Duodenal mucosa (tissue), 2 donors: Measurements from ENCODE around the gene NSFL1C.
"Not testable (repeated sequence)": the region's sequence is repeated elsewhere in the genome, so short reads cannot be mapped to it uniquely, and the experiment has no call there.

Experiments
- H3K27ac ChIP-seq: one replicate; pipeline ENCODE4 v1.7.0; 2013; ENCODE audit warnings: low read depth, low read length
- H3K27me3 ChIP-seq, 2 donors: one replicate each; pipeline ENCODE4 v1.7.0; 2013; ENCODE audit warnings: low read length in 2 of 2, control low read depth in 1 of 2; ENCODE audit not compliant: insufficient read depth in 2 of 2, control insufficient read depth in 1 of 2
- H3K36me3 ChIP-seq, 2 donors: one replicate each; pipeline ENCODE4 v1.7.0; 2013; ENCODE audit warnings: low read length in 2 of 2, control low read depth in 1 of 2; ENCODE audit not compliant: insufficient read depth in 2 of 2, control insufficient read depth in 1 of 2
- H3K4me1 ChIP-seq, 2 donors: one replicate each; pipeline ENCODE4 v1.7.0; 2013; ENCODE audit warnings: low read length in 2 of 2, control low read depth in 1 of 2; ENCODE audit not compliant: insufficient read depth in 2 of 2, control insufficient read depth in 1 of 2
- H3K4me3 ChIP-seq, 2 donors: one replicate each; pipeline ENCODE4 v1.7.0; 2013; ENCODE audit warnings: low read length in 2 of 2, low read depth in 1 of 2
- H3K9ac ChIP-seq, 2 donors: one replicate each; pipeline ENCODE4 v1.7.0; 2013; ENCODE audit warnings: low read length in 2 of 2, low read depth in 1 of 2
- H3K9me3 ChIP-seq, 2 donors: one replicate each; pipeline ENCODE4 v1.7.0; 2013; ENCODE audit warnings: low read length in 2 of 2, control low read depth in 1 of 2; ENCODE audit not compliant: control insufficient read depth in 1 of 2

The NSFL1C gene

GRCh38 chr20:1417273-1417672 lies 49.4 kb downstream of the NSFL1C start:
- Histone ChIP-seq H3K4me1 (no peaks in the 10 kb centered on the region), H3K4me3 (no peak overlapping the region), H3K36me3 (no peaks in the 10 kb centered on the region), H3K27ac (no peak overlapping the region), H3K9me3 (peaks cover 0 to 5% of the 10 kb centered on the region in 2 donors), H3K9ac (no peak overlapping the region), H3K27me3 (peaks cover 0 to 3% of the 10 kb centered on the region in 2 donors)

GRCh38 chr20:1415667-1416468 lies 50.8 kb downstream of the NSFL1C start:
- H3K36me3 ChIP-seq = no peaks in the 10 kb centered on the region
- H3K9ac ChIP-seq = no peak overlapping the region
- no peaks in the 10 kb centered on the region for H3K4me1 ChIP-seq

GRCh38 chr20:1414982-1415381 lies 51.7 kb downstream of the NSFL1C start:
- no peak overlapping the region for H3K4me3 ChIP-seq
- no peak overlapping the region for H3K9ac ChIP-seq
- H3K27me3 ChIP-seq = peaks cover 0 to 4% of the 10 kb centered on the region in 2 donors
- H3K36me3 ChIP-seq = no peaks in the 10 kb centered on the region
- H3K9me3 ChIP-seq = no peaks in the 10 kb centered on the region
- H3K27ac ChIP-seq = no peak overlapping the region
- H3K4me1 ChIP-seq = no peaks in the 10 kb centered on the region

More at GRCh38 chr20:1415667-1416468, 50.8 kb downstream of the NSFL1C start:
- Histone ChIP-seq H3K27me3 (peaks cover 0 to 3% of the 10 kb centered on the region in 2 donors), H3K4me3 (no peak overlapping the region), H3K27ac (no peak overlapping the region), H3K9me3 (peaks cover 0 to 3% of the 10 kb centered on the region in 2 donors)

- H3K4me3 ChIP-seq = no peak overlapping the region
- peaks cover 6 to 9% of the 10 kb centered on the region in 2 donors for H3K4me1 ChIP-seq
- no peak overlapping the region for H3K27ac ChIP-seq
- no peak overlapping the region for H3K9ac ChIP-seq
- H3K9me3 ChIP-seq = no peaks in the 10 kb centered on the region
- H3K27me3 ChIP-seq = peaks cover 0 to 8% of the 10 kb centered on the region in 2 donors
- no peaks in the 10 kb centered on the region for H3K36me3 ChIP-seq
These were observed 60.8 kb downstream of the NSFL1C start for GRCh38 chr20:1405801-1406200.

GRCh38 chr20:1403624-1404023 lies 63.0 kb downstream of the NSFL1C start:
- Histone ChIP-seq H3K27ac (no peak overlapping the region), H3K9ac (no peak overlapping the region), H3K27me3 (no peaks in the 10 kb centered on the region), H3K9me3 (no peaks in the 10 kb centered on the region), H3K4me1 (peaks cover 11 to 26% of the 10 kb centered on the region in 2 donors), H3K4me3 (no peak overlapping the region), H3K36me3 (no peaks in the 10 kb centered on the region)

GRCh38 chr20:1402149-1402548 lies 64.5 kb downstream of the NSFL1C start:
- Histone ChIP-seq H3K27ac (no peak overlapping the region), H3K27me3 (no peaks in the 10 kb centered on the region), H3K9ac (no peak overlapping the region), H3K4me1 (peaks cover 17 to 31% of the 10 kb centered on the region in 2 donors), H3K36me3 (no peaks in the 10 kb centered on the region), H3K9me3 (no peaks in the 10 kb centered on the region), H3K4me3 (no peak overlapping the region)

GRCh38 chr20:1401451-1401907 lies 65.2 kb downstream of the NSFL1C start:
- no peak overlapping the region for H3K9ac ChIP-seq
- no peaks in the 10 kb centered on the region for H3K27me3 ChIP-seq
- H3K4me1 ChIP-seq = peaks cover 17 to 31% of the 10 kb centered on the region in 2 donors
- H3K4me3 ChIP-seq = no peak overlapping the region
- H3K27ac ChIP-seq = no peak overlapping the region
- H3K9me3 ChIP-seq = no peaks in the 10 kb centered on the region
- no peaks in the 10 kb centered on the region for H3K36me3 ChIP-seq

- H3K27ac ChIP-seq, H3K9ac ChIP-seq, H3K36me3 ChIP-seq, H3K4me3 ChIP-seq, H3K27me3 ChIP-seq, H3K9me3 ChIP-seq: not testable (repeated sequence)
- H3K4me1 ChIP-seq = peaks cover 17 to 31% of the 10 kb centered on the region in 2 donors
These were observed 66.8 kb downstream of the NSFL1C start for GRCh38 chr20:1399678-1400366.

- H3K9ac ChIP-seq, H3K9me3 ChIP-seq, H3K27ac ChIP-seq, H3K4me3 ChIP-seq, H3K36me3 ChIP-seq, H3K27me3 ChIP-seq: not testable (repeated sequence)
- H3K4me1 ChIP-seq = peaks cover 23 to 35% of the 10 kb centered on the region in 2 donors
These were observed 68.5 kb downstream of the NSFL1C start for GRCh38 chr20:1398185-1398584.

GRCh38 chr20:1397710-1398109 lies 68.9 kb downstream of the NSFL1C start:
- Histone ChIP-seq H3K27me3 (no peaks in the 10 kb centered on the region), H3K4me1 (peaks cover 24 to 37% of the 10 kb centered on the region in 2 donors), H3K27ac (no peak overlapping the region), H3K4me3 (no peak overlapping the region), H3K36me3 (no peaks in the 10 kb centered on the region), H3K9ac (no peak overlapping the region), H3K9me3 (no peaks in the 10 kb centered on the region)
